HEK293 (cell line): ENCODE results near the gene TGIF1.

Source experiments
- CTCF ChIA-PET: fragments of 350-600 bp; formaldehyde crosslinking; extraction: SDS; loops from one replicate; lab custom pipeline; 2021; ENCODE audit warnings: antibody characterized with exemption; lab: Yijun Ruan, JAX
- POLR2A ChIA-PET: fragments of 300-600 bp; formaldehyde crosslinking; extraction: SDS; loops from one replicate; lab custom pipeline; 2020; ENCODE audit warnings: antibody characterized with exemption, inconsistent platforms; lab: Yijun Ruan, JAX
- H3K27ac ChIP-seq: fragments of 200-500 bp; sonication (Bioruptor generic); 2 replicates; pipeline ENCODE4 v1.5.1; 2014; ENCODE audit warnings: low read depth, low read length, control low read depth, inconsistent platforms; ENCODE audit errors: extremely low read depth
- H3K36me3 ChIP-seq, 2 experiments: fragments of 200-500 bp in 1 of 2; sonication (Bioruptor generic) in 1 of 2; 1 replicate in 1 of 2; 2 replicates in 1 of 2; pipeline ENCODE4 v1.5.1; 2014 to 2017; ENCODE audit warnings: inconsistent platforms in 2 of 2, low read length in 2 of 2; ENCODE audit not compliant: control insufficient read depth in 2 of 2, insufficient read depth in 1 of 2
- H3K4me1 ChIP-seq: fragments of 200-500 bp; sonication (Bioruptor generic); 2 replicates; pipeline ENCODE4 v1.5.1; 2014; ENCODE audit warnings: mild to moderate bottlenecking, low read length, inconsistent platforms; ENCODE audit not compliant: control insufficient read depth, insufficient read depth
- H3K4me3 ChIP-seq: 2 replicates; pipeline ENCODE4 v1.5.1; 2011; ENCODE audit warnings: low read depth, mild to moderate bottlenecking, control low read depth, low read length, moderate library complexity
- H3K9me3 ChIP-seq: fragments of 200-500 bp; sonication (Bioruptor generic); 2 replicates; pipeline ENCODE4 v1.5.1; 2014; ENCODE audit warnings: low read depth, low read length, inconsistent platforms; ENCODE audit not compliant: control insufficient read depth, insufficient read depth
- MZF1 ChIP-seq: fragments of 450-650 bp; formaldehyde crosslinking; IDR thresholded peaks from 2 replicates; pipeline ENCODE4 v1.5.1; 2017; ENCODE audit warnings: missing biosample characterization, missing genetic modification characterization, borderline replicate concordance
- SCRT1 ChIP-seq: fragments of 450-650 bp; formaldehyde crosslinking; IDR thresholded peaks from 2 replicates; pipeline ENCODE4 v1.5.1; 2016; ENCODE audit warnings: missing biosample characterization, missing genetic modification characterization, borderline replicate concordance
- SCRT2 ChIP-seq: fragments of 450-650 bp; formaldehyde crosslinking; IDR thresholded peaks from 2 replicates; pipeline ENCODE4 v1.5.1; 2016; ENCODE audit warnings: missing biosample characterization, missing genetic modification characterization
- WT1 ChIP-seq: fragments of 450-650 bp; formaldehyde crosslinking; IDR thresholded peaks from 2 replicates; pipeline ENCODE4 v1.5.1; 2016; ENCODE audit warnings: missing biosample characterization, missing genetic modification characterization
- ZFP37 ChIP-seq: fragments of 450-650 bp; formaldehyde crosslinking; IDR thresholded peaks from 2 replicates; pipeline ENCODE4 v1.5.1; 2016; ENCODE audit warnings: missing biosample characterization, missing genetic modification characterization
- ZNF155 ChIP-seq: fragments of 450-650 bp; formaldehyde crosslinking; IDR thresholded peaks from 2 replicates; pipeline ENCODE4 v1.5.1; 2016; ENCODE audit warnings: missing biosample characterization, missing genetic modification characterization
- ZNF16 ChIP-seq: fragments of 450-650 bp; formaldehyde crosslinking; IDR thresholded peaks from 2 replicates; pipeline ENCODE4 v1.5.1; 2016; ENCODE audit warnings: low read depth, missing biosample characterization, missing genetic modification characterization
- ZNF184 ChIP-seq: fragments of 450-650 bp; IDR thresholded peaks from 2 replicates; pipeline ENCODE4 v1.5.1; 2018; ENCODE audit warnings: missing biosample characterization, mild to moderate bottlenecking, missing genetic modification characterization
- ZNF2 ChIP-seq: fragments of 450-650 bp; formaldehyde crosslinking; IDR thresholded peaks from 2 replicates; pipeline ENCODE4 v1.5.1; 2016; ENCODE audit warnings: missing biosample characterization, missing genetic modification characterization
- ZNF24 ChIP-seq: fragments of 450-650 bp; formaldehyde crosslinking; IDR thresholded peaks from 2 replicates; pipeline ENCODE4 v1.5.1; 2016; ENCODE audit warnings: missing biosample characterization, missing genetic modification characterization
- ZNF266 ChIP-seq: fragments of 450-650 bp; formaldehyde crosslinking; IDR thresholded peaks from 2 replicates; pipeline ENCODE4 v1.5.1; 2016; ENCODE audit warnings: missing biosample characterization, missing genetic modification characterization, low read depth
- ZNF354C ChIP-seq: fragments of 450-650 bp; formaldehyde crosslinking; IDR thresholded peaks from 2 replicates; pipeline ENCODE4 v1.5.1; 2016; ENCODE audit warnings: missing biosample characterization, missing genetic modification characterization, low read depth, borderline replicate concordance
- ZNF549 ChIP-seq: fragments of 450-650 bp; IDR thresholded peaks from 2 replicates; pipeline ENCODE4 v1.5.1; 2018; ENCODE audit warnings: missing biosample characterization, missing genetic modification characterization, mild to moderate bottlenecking, inconsistent platforms, moderate library complexity
- ZSCAN16 ChIP-seq: fragments of 450-650 bp; formaldehyde crosslinking; IDR thresholded peaks from 2 replicates; pipeline ENCODE4 v1.5.1; 2016; ENCODE audit warnings: missing biosample characterization, missing genetic modification characterization
- TF ChIP-seq, protein P1 (sequence below): fragments of 450-650 bp; formaldehyde crosslinking; IDR thresholded peaks from 2 replicates; pipeline ENCODE4 v1.5.1; 2016; ENCODE audit warnings: missing biosample characterization, missing genetic modification characterization, borderline replicate concordance
- TF ChIP-seq, protein P2 (sequence below): fragments of 450-650 bp; formaldehyde crosslinking; IDR thresholded peaks from 2 replicates; pipeline ENCODE4 v1.5.1; 2016; ENCODE audit warnings: missing biosample characterization, missing genetic modification characterization

Gene TGIF1

GRCh38 chr18:3444296-3444695 lies 5.7 kb upstream of the TGIF1 start:
- Histone ChIP-seq H3K27ac (no peak overlapping the region), H3K4me1 (peaks cover 5% of the 10 kb centered on the region), H3K9me3 (no peaks in the 10 kb centered on the region)
- CTCF ChIA-PET = interaction anchor here (0.7 kb wide), 2 partner anchors 33 to 151 kb away, joined by 3 to 4 read pairs; no protein-coding TSS in a partner anchor
- TF ChIP-seq MZF1 (tag by site-specific recombination) = no peak
- TF ChIP-seq ZNF2 (tag by site-specific recombination) = no peak
- no peak for TF ChIP-seq ZSCAN16 (tag by site-specific recombination)
- TF ChIP-seq ZNF184 (tag by site-specific recombination) = no peak
- TF ChIP-seq, protein P1, sequence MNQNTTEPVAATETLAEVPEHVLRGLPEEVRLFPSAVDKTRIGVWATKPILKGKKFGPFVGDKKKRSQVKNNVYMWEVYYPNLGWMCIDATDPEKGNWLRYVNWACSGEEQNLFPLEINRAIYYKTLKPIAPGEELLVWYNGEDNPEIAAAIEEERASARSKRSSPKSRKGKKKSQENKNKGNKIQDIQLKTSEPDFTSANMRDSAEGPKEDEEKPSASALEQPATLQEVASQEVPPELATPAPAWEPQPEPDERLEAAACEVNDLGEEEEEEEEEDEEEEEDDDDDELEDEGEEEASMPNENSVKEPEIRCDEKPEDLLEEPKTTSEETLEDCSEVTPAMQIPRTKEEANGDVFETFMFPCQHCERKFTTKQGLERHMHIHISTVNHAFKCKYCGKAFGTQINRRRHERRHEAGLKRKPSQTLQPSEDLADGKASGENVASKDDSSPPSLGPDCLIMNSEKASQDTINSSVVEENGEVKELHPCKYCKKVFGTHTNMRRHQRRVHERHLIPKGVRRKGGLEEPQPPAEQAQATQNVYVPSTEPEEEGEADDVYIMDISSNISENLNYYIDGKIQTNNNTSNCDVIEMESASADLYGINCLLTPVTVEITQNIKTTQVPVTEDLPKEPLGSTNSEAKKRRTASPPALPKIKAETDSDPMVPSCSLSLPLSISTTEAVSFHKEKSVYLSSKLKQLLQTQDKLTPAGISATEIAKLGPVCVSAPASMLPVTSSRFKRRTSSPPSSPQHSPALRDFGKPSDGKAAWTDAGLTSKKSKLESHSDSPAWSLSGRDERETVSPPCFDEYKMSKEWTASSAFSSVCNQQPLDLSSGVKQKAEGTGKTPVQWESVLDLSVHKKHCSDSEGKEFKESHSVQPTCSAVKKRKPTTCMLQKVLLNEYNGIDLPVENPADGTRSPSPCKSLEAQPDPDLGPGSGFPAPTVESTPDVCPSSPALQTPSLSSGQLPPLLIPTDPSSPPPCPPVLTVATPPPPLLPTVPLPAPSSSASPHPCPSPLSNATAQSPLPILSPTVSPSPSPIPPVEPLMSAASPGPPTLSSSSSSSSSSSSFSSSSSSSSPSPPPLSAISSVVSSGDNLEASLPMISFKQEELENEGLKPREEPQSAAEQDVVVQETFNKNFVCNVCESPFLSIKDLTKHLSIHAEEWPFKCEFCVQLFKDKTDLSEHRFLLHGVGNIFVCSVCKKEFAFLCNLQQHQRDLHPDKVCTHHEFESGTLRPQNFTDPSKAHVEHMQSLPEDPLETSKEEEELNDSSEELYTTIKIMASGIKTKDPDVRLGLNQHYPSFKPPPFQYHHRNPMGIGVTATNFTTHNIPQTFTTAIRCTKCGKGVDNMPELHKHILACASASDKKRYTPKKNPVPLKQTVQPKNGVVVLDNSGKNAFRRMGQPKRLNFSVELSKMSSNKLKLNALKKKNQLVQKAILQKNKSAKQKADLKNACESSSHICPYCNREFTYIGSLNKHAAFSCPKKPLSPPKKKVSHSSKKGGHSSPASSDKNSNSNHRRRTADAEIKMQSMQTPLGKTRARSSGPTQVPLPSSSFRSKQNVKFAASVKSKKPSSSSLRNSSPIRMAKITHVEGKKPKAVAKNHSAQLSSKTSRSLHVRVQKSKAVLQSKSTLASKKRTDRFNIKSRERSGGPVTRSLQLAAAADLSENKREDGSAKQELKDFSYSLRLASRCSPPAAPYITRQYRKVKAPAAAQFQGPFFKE (tag by site-specific recombination) = no peak
- no peak for TF ChIP-seq ZNF549 (tag by site-specific recombination)
- TF ChIP-seq ZNF24 (tag by site-specific recombination) = no peak
- TF ChIP-seq ZNF266 (tag by site-specific recombination) = no peak
- no peak for TF ChIP-seq WT1 (tag by site-specific recombination)
- no peak for TF ChIP-seq ZFP37 (tag by site-specific recombination)
- TF ChIP-seq ZNF16 = no peak
- TF ChIP-seq, protein P2, sequence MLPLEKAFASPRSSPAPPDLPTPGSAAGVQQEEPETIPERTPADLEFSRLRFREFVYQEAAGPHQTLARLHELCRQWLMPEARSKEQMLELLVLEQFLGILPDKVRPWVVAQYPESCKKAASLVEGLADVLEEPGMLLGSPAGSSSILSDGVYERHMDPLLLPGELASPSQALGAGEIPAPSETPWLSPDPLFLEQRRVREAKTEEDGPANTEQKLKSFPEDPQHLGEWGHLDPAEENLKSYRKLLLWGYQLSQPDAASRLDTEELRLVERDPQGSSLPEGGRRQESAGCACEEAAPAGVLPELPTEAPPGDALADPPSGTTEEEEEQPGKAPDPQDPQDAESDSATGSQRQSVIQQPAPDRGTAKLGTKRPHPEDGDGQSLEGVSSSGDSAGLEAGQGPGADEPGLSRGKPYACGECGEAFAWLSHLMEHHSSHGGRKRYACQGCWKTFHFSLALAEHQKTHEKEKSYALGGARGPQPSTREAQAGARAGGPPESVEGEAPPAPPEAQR (tag by site-specific recombination) = no peak
- no peak for TF ChIP-seq ZNF354C (tag by site-specific recombination)
- TF ChIP-seq, all 188 proteins: peak for 0
- Histone ChIP-seq H3K36me3 (no peaks in the 10 kb centered on the region), H3K4me3 (no peak overlapping the region)
- POLR2A ChIA-PET = no interaction called here

GRCh38 chr18:3444954-3445353 lies 5.0 kb upstream of the TGIF1 start:
- H3K36me3 ChIP-seq = no peaks in the 10 kb centered on the region
- peaks cover 5% of the 10 kb centered on the region for H3K4me1 ChIP-seq
- no peak overlapping the region for H3K4me3 ChIP-seq
- no peak overlapping the region for H3K27ac ChIP-seq
- H3K9me3 ChIP-seq = no peaks in the 10 kb centered on the region
- POLR2A ChIA-PET = interaction anchor here (0.6 kb wide), 1 partner anchor 109 kb away, joined by 5 read pairs; no protein-coding TSS in a partner anchor
- TF ChIP-seq SCRT1 (tag by site-specific recombination) = 0 out of 2 replicates have a peak, but pooled peaks have one; percentile 42
- TF ChIP-seq ZNF155 (tag by site-specific recombination) = no peak
- TF ChIP-seq SCRT2 (tag by site-specific recombination) = peak; percentile 70
- CTCF ChIA-PET = interaction anchor here (0.5 to 0.7 kb wide), 3 partner anchors 33 to 151 kb away, joined by 3 to 4 read pairs (median 3); no protein-coding TSS in a partner anchor
